Mammary epithelial cell (primary cell): ENCODE data around the gene MORN5.

ENCODE experiments used
- EZH2 ChIP-seq: IDR thresholded peaks from 2 replicates; pipeline ENCODE4 v1.6.1; 2012; ENCODE audit warnings: low read length, inconsistent platforms, borderline replicate concordance
- TF ChIP-seq, protein P1 (sequence below), 2 donors: IDR thresholded peaks in 1 of 2; conservative IDR thresholded peaks in 1 of 2; 2 replicates each; pipeline ENCODE4 v1.5.1; 2011 to 2012; ENCODE audit warnings: inconsistent platforms in 2 of 2, low read length in 2 of 2, mild to moderate bottlenecking in 2 of 2, control low read depth in 1 of 2, low read depth in 1 of 2; ENCODE audit not compliant: insufficient read depth in 1 of 2; ENCODE audit errors: extremely low read depth in 1 of 2

- peak; percentile 88 for TF ChIP-seq EZH2
- TF ChIP-seq, protein P1, sequence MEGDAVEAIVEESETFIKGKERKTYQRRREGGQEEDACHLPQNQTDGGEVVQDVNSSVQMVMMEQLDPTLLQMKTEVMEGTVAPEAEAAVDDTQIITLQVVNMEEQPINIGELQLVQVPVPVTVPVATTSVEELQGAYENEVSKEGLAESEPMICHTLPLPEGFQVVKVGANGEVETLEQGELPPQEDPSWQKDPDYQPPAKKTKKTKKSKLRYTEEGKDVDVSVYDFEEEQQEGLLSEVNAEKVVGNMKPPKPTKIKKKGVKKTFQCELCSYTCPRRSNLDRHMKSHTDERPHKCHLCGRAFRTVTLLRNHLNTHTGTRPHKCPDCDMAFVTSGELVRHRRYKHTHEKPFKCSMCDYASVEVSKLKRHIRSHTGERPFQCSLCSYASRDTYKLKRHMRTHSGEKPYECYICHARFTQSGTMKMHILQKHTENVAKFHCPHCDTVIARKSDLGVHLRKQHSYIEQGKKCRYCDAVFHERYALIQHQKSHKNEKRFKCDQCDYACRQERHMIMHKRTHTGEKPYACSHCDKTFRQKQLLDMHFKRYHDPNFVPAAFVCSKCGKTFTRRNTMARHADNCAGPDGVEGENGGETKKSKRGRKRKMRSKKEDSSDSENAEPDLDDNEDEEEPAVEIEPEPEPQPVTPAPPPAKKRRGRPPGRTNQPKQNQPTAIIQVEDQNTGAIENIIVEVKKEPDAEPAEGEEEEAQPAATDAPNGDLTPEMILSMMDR (conservative IDR thresholded peaks at IDR 0.05 in 1 of 2, IDR thresholded peaks at IDR 0.05 in 1 of 2; ENCODE audit: extremely low read depth in 1 of 2, insufficient read depth in 1 of 2, low read depth in 1 of 2, low read length in 2 of 2), result no peak
Observed at GRCh38 chr9:122219856-122220672, 60.4 kb downstream of the MORN5 start.
